Epithelial cell of proximal tubule (primary cell): Measurements from ENCODE around the gene TTC34. TPM values are rescaled to one million over a fixed set of nuclear protein-coding genes. Genes with fewer than 3 reads are reported as not detected.

Source experiments
- DNase-seq: peaks from one replicate; pipeline ENCODE4 v3.0.0-alpha.2; 2011; ENCODE audit warnings: low read depth
- H3K4me3 ChIP-seq: 2 replicates; pipeline ENCODE4 v1.5.1; 2011; ENCODE audit warnings: low read depth, mild to moderate bottlenecking, low read length
- CTCF ChIP-seq: conservative IDR thresholded peaks from 2 replicates; pipeline ENCODE4 v1.5.1; 2012; ENCODE audit warnings: low read depth, mild to moderate bottlenecking, low read length
- total RNA-seq: library from RNA; depleted of rRNA; stranded (reverse); fragments of >200 nt; gene quantifications from 2 replicates; pipeline ENCODE4 v1.2.3, GENCODE V29; 2015

The TTC34 gene
- total RNA-seq, 1 donor from 2014 or later: 0.46 TPM

- no peak for DNase-seq
- H3K4me3 ChIP-seq: no peak overlapping the region
- no peak for TF ChIP-seq CTCF
Observed at GRCh38 chr1:2796890-2797740, 4.4 kb downstream of the TTC34 start.

- TF ChIP-seq CTCF: no peak
- H3K4me3 ChIP-seq: no peak overlapping the region
- DNase-seq: no peak
Observed at GRCh38 chr1:2795926-2796325, 5.6 kb downstream of the TTC34 start.

- no peak for DNase-seq
- no peak for TF ChIP-seq CTCF
- no peak overlapping the region for H3K4me3 ChIP-seq
Observed at GRCh38 chr1:2791027-2791760, 10.3 kb downstream of the TTC34 start.

- DNase-seq: no peak
- no peak for TF ChIP-seq CTCF
- H3K4me3 ChIP-seq: no peak overlapping the region
Observed at GRCh38 chr1:2789986-2790581, 11.4 kb downstream of the TTC34 start.

GRCh38 chr1:2789164-2789985, 12.1 kb downstream of the TTC34 start:
- no peak for DNase-seq
- TF ChIP-seq CTCF: no peak
- no peak overlapping the region for H3K4me3 ChIP-seq

- DNase-seq: no peak
- no peak for TF ChIP-seq CTCF
- H3K4me3 ChIP-seq: no peak overlapping the region
Observed at GRCh38 chr1:2788506-2789163, 12.9 kb downstream of the TTC34 start.
